ENCODE results near the gene FHAD1.
A peak's percentile ranks its signal among the peaks of the same experiment; 100 is the strongest.
"Not testable (repeated sequence)": the region's sequence is repeated elsewhere in the genome, so short reads cannot be mapped to it uniquely, and the experiment has no call there.

The FHAD1 gene

DNA sequence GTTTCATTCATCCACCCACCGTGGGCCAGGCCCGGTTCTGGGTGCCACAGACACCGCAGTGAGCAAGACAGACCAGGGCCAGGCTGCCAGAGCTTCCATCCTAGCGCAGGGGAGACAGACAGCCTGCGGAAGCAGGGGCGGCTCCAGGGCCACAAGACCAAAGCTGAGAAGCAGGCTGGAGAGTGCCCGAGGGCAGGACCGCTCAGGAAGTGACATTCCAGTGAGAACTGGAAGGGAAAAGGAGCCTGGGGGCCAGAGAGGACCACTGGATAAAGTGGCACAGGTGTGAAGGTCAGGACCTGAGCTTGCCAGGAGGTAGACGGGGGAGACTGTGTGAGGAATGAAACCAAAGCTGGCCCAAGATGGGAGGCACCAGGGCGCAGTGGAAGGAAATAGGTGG is 103.1 kb downstream of the FHAD1 start:
- DNase-seq = no peak

DNA sequence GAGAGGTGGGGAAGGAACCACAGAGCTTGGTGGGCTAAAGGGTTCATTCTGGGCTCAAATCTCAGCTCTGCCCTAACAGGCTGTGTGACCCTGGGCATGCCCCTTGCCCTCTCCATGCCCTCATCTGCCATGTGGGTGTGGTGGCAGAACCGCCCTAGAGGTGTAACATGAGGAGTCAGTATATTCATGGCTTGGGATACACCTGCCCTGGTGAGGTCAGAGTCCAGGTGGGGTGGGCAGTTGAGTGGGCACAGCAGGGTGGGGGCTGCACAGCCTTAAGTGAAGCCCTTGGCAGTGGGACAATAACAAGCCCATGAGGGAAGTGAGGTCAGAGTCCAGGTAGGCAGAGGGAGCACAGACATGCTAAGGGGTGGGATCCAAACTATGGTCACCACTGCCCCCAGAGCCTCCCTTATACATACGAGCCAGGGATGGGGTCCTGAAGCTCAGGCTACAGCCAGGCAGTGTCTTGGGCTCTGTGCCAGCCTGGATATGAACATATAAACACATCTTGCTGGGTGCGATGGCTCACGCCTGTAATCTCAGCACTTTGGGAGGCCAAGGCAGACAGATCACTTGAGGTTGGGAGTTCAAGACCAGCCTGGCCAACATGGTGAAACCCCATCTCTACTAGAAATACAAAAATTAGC is 103.7 kb downstream of the FHAD1 start:
- DNase-seq = no peak

DNA sequence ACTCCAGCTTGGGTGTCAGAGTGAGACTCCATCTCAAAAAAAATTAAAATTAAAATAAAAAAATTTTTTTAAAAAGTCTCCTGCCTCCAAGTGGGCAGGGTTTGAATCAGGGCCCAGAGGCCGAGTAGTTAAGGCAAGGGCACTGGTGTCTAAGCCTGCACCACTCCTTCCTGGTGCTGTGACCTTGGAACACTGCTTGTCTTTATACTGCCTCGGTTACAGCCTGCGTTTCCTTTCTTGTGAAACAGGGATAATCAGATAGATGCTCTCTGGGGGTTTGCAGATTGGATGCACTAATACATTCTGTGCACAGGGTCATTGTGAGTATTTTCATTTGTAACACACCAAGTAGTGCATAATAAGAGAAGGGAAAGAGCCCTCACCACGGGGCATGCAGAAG is 104.3 kb downstream of the FHAD1 start:
- DNase-seq = no peak

DNA sequence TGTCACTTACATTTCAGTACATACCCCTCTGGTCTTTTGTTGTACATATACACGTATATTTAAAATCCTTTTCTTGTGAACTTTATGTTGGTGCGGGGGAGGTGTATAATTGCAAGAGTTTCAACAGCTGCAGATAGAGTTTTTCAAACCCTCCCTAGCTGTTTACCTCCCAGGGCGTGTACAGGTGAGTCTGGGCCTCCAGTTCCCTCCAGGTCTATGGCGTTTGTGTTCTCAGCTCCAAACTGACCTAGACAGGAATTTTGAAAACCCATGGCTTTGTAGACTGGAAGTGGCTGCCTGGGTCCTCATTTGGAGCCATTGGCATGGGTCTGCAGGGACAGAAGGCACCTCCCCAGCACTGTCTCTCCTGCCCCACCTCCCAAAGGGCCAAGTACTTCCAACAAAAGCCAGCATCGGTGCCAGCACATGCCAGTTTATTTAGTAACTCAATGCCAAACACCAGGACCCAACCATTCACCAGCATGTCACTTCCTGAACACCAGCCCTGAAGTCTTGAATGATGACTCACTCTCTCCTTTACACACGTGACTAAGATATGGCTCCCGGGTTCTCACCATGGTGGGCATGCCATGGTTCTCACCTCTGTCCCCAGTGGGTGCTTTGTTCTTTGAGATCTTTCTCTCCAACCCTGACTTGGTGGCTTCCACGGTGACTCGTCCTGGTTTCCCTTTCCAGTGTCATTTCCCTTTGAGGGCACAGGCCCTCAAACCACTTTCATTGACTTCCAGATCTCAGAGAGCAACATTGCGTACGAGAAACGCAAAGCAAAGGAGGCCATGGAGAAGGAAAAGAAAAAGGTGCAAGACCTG is 105.3 kb downstream of the FHAD1 start:
- DNase-seq = no peak

DNA sequence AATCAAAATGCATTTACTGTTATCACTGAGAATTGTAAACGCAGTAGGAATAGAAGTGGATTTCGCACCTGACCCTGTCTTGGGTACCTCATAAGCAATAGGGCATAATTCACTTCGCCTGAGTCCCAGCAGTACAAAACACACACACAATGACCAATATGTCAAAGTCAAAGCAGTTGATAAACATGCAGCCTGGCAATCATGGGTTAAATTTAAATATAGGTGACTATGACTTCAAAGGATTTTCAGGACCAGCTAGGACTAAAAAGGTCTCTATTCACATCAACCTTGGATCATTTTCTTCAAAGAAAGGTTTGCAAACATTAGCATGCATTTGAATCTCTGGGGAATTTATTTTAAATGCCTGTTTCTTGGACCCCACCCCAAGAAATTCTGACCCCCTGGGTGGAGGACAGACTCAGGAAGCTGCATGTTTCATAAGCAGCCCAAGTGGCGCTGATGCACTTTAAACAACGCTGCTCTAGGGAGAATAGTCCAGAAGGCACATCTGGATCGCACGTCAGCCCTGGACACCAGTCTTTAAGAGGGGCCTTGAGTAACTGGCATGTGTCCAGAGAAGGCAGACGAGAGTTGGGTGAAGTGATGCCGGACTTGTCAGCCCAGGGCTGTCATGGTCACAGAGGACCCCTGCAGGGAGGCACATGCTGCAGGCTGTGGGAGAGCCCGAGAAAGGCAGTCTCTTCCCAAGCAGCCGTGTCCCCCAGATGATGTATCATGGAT is 107.0 kb downstream of the FHAD1 start:
- peak; percentile 12 to 70 for DNase-seq

DNA sequence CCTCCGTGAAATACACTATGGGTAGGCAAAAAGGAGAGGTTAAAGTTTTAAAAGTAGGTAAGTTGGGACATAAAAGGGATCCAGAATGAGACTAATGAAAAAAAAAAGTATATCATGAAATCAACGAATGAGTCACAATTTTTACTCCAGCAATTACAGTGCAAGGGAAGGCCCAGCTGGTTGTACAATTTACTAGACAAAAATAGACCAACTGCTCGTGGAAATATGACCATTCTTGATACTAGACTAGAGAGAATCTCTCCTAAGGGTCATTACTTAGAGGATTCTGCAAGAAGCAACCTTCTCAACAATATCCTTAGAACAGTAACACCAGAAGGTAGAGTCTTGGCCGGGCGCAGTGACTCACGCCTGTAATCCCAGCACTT is 107.5 kb downstream of the FHAD1 start:
- DNase-seq = no peak

DNA sequence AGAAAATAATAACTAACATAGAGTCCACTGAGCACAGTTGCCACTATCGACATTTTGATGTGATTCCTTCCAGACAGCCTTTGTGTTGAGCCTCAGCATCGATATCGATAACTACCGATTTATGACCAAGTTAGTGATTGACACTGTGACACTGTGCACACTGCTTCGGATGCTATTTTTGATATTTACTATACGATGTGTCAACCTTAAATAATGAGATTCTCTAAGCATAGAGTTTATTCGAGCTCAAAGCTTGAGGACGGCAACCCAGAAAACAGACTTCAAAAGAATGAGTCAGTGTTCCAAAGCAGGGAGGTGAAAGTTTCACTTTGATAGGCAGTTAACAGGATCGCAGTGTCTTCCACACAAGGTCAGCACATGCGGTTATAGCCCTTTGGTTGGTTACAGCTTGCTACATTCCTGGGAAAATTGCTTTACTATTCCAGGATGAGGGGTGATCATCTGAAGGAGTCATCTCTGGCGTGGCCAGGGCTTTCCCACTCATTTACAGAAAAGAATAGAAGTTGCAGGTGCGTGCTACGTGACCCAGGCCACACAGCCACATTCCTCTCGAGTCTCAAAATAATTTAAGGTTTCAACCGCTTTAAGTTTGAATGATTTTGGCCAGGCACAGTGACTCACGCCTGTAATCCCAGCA is 109.1 kb downstream of the FHAD1 start:
- DNase-seq = no peak

DNA sequence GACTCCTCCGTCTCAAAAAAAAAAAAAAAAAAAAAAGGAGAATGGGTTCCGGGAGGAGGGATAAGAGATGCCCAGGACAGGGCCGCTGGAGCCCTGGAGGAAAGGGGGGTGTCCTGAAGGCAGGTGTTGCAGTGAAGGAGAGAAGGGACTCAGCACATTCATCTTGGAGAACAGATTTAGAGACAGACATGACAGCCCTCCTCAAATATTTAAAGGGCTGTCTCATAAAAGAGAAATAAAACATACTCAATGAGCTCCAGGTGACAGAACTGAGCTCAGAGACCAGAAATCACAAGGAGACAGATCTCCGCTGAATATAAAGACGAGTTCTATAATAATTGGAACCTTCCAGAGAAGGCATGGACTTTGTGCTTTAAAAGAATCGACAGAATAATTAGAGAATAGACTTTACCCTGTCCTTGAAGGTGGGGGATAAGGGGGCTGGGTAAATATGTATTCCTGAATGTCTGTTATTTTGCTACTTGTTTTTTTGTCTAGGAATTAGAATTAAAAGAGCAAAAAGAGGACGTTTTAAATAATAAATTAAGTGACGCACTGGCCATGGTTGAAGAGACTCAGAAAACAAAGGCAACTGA is 110.7 kb downstream of the FHAD1 start:
- DNase-seq = no peak

DNA sequence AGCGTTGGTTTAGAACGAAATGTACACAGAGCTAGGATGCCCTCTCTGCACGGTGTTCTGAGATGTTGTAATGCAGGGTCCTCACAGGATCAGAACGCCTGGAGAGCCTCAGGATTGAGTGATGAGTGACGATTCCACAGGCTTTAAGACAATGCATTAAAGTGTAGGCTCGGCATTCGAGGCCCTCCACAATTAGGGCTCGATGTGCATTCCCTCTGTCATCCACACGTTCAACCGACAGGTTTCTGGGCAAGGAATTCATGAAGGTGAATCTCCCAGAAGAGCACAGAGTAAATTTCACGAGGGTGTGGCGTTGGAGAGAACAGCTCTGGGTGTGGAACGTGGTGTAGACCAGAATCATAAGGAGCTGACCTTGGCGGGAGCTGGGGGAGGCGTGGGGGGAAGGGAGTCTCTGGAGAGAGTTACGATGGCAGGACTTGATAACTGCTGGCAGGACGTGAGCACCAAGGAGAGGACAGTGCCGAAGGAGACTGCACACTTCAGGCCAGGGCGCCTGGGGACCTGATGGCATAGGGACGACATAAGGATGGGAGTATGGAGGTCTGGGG is 111.6 kb downstream of the FHAD1 start:
- DNase-seq = no peak

DNA sequence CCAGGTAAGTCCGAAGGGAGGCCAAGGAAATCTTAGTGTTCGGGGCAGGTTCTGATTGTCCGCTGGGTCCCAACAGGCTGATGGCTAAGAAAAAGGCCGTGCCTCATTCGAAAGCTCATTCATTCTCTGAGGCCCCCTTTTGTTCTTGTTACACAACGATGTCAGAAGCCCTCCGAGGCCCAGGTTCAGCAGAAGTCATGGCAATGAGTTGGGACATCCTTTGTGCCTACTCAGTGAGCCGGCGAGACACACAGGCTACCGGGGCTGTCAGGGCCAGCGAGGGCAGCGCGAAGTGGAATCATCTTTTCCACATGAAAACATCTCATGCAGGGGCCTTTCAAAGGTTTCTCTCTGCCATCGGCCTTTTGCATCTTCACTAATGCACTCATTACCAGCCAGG is 113.7 kb downstream of the FHAD1 start:
- no peak for DNase-seq

DNA sequence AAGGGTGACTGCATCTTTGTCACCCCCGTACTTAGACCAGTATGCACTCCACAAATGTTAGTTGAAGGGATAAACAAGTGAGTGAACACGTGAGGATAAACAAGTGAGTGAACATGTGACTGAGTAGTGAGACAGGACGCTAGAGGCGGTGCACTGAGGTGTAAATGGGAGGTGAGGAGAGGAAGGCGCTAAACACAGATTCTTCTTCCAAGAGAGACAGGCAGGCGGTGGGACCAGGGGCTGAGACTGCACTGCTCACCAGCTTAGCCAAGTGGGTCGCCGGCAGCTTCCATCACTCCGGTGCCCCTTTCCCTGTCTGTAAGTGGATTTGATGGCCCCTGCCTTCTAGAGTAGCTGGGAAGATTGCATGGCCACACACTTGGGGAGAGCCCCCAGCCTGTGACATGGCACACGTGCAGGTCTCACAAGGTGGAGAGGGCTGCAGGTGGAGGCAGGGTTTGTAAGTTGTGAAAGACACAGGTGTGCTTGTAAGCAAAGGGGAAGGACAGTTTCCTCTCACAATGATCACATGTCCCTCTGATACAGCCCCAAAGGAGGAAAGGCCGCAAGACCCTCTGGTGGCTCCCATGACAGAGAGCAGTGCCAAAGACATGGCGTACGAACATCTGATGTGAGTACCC is 115.2 kb downstream of the FHAD1 start:
- no peak for DNase-seq

DNA sequence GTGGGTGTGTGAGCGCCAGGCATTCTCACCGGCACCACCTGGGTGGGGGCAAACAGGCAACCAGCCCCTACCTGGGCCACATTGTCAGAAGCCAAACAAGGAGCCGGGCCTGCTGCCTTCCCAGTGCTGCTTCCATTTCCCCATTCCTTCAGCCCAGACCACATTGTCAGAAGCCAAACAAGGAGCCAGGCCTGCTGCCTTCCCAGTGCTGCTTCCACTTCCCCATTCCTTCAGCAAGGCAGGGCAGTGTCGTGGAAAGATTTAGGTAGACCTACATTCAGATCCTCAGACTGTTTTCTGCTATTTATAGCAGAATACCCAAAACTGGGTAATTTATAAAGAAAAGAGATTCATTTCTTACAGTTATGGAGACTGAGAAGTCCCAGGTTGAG is 115.7 kb downstream of the FHAD1 start:
- DNase-seq = no peak

DNA sequence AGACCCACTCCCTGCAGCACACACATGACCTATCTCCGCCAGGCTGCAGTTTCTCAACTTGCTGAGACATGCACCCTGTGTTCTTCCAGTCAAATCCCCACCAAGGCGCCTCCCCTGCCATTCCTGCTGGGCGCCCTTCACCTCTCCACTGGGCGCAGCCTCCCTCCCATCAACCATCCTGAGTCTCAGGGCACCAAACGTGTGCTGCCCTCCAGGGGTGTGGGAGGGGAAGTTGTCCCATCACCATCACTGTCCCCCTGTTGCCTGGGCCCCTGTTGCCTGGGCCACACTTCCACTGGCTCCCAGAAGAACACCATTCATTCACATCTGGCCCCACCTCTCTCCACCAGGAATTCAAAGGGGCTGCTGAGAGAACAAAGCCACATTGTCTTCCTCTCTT is 117.7 kb downstream of the FHAD1 start:
- no peak for DNase-seq

DNA sequence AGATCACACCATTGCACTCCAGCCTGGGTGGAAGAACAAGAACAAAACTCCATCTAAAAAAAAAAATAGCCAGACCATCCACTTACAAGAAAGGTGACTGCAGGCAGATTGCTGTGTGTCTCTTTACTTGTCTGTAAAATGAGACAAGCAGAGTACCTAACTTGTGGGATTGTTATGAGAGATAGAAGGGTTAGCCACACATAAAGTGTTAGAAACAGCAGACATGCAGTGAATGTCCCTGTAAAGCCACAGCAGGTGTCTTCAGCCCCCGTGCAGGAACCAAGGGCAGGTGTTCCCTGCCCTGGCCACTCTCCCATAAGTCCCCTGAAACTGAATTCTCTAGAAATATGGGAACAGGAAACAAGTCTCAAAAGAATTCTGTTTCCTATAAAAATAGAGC is 121.9 kb downstream of the FHAD1 start:
- no peak for DNase-seq

DNA sequence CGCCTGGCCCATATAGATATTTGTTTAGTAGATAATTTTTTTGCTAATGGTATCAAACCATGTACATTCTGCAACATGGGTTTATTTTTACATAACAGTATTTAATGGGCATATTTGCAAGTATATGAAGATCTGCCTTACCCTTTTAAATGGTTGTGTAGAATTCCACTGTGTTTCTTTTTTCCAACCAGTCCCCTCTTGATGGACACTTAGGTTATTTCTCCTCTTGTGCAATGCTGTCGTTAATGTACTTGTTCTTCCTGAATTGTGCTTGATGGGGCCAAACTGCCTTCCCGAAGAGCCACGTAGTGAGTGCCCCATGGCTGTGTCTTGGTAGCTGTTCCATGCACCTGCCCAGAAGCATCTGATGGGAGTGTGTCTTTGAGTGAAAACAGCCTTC is 123.2 kb downstream of the FHAD1 start:
- DNase-seq = no peak

DNA sequence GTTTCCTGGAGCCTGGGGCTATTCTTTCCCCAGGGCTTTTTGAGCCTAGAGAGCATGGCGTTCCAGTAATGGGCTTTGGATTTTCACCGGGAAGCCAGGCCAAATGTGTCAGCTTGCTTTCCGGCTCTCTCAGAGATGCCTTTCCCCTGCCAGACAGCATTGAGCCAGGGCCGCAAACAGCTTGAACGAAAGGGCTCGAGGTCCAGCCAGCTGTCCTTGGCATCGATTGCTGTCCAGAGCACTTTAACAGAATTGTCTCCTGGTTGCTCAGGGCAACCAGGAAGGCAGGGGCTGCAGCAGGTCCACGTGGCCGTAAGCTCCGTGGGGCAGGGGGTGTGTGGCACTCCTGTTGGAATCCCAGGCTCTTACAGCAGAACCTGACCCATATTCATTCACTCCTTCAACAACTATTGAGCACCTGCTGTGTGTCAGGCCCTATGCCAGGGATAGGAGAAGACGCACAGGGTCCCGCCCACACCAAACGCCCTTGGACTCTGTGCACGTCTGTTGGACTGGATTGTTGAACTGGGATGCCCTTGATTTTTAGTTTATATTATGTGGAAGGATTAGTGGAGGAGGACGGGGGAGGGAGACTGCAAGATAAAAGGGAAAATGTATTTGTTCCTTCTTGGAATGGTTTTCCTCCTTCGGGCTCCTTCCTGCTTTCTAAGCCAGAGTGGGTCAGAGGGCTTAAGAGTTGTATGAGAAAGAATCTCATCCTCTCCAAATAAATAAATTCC is 123.9 kb downstream of the FHAD1 start:
- no peak for DNase-seq

DNA sequence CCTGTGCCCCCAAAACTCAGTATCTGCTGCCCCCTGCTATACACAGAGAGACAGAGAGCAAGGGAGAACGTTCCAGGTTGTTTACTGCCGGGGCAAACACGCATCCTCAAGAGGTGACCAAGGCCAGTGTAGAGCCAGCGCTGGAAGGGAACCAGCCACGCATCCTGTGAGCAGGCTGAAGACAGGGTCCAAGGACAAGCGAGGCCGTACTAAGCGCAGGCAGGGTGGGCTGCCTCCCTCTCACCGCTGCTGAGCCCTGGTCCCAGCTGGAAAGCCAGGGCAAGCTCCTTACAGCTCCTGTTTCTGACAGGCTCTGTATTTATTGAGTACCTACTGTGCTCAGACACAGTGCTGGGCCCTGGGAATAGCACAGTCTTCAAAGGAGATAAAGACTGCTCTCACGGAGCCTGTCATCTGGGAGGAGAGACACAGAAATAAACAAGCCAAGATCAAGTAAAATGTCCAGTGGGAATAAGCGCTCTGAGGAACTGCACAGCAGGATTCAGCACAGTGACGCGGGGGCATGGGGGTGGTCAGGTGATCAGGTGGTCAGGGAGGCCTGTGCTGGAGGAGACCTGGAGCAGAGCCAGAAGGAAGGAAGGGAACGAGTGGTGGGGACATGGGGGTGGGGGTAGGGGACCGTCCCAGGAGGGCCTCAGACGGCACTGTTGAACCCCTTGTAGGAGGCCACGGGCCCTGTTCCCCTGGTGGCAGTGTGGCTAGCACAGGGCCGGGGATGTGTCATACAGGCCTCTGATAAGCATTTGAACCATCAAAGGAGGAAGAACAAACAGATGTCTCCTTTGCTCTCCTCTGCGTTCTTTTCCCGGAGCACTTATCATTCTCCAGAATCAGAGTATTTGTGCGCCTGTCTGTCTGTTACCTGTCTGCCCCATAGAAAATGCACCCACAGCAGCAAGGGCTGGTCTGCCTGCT is 124.9 kb downstream of the FHAD1 start:
- DNase-seq = no peak

DNA sequence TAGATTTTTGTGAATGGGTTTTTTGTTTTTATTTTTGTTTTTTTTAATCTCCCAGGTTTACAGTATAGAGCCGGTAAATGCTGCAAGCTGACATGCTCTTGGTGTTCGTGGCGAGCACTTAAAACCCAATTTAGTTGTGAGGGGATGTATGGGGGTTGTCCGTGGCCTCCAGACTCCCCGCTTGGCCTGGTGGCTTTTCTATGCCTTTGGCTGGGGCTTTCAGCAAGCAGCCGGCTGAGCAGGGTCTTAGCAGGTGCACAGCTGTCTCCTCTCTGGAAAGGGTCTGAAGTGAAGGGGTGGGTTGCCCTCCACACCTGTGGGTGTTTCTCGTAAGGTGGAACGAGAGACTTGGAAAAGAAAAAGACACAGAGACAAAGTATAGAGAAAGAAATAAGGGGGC is 131.7 kb downstream of the FHAD1 start:
- peak in 1 of 2 experiments; percentile 31 for DNase-seq

DNA sequence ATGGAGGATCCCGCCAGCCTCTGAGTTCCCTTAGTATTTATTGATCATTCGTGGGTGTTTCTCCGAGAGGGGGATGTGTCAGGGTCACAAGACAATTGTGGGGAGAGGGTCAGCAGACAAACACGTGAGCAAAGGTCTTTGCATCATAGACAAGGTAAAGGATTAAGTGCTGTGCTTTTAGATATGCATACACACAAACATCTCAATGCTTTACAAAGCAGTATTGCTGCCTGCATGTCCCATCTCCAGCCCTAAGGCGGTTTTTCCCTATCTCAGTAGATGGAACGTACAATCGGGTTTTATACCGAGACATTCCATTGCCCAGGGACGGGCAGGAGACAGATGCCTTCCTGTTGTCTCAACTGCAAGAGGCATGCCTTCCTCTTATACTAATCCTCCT is 132.1 kb downstream of the FHAD1 start:
- DNase-seq = not testable (repeated sequence)
